Skeletal muscle satellite cell (primary cell): ENCODE measurements around the gene ADK.

Source experiments
- H3K27me3 ChIP-seq: 2 replicates; pipeline ENCODE4 v1.7.0; 2013; ENCODE audit warnings: low read length; ENCODE audit not compliant: control insufficient read depth, insufficient read depth
- H3K36me3 ChIP-seq: 2 replicates; pipeline ENCODE4 v1.7.0; 2013; ENCODE audit warnings: mild to moderate bottlenecking, control low read depth, low read length; ENCODE audit not compliant: insufficient read depth
- H3K4me1 ChIP-seq: 2 replicates; pipeline ENCODE4 v1.7.0; 2013; ENCODE audit warnings: low read length; ENCODE audit not compliant: control insufficient read depth, insufficient read depth
- H3K4me2 ChIP-seq: 2 replicates; pipeline ENCODE4 v1.7.0; 2013; ENCODE audit warnings: mild to moderate bottlenecking, low read length
- H3K4me3 ChIP-seq: 2 replicates; pipeline ENCODE4 v1.7.0; 2013; ENCODE audit warnings: low read length
- H3K9ac ChIP-seq: 2 replicates; pipeline ENCODE4 v1.7.0; 2013; ENCODE audit warnings: mild to moderate bottlenecking, low read depth, low read length, moderate library complexity
- H3K9me3 ChIP-seq: replicated peaks from 2 replicates; pipeline ENCODE4 v1.7.0; 2013; ENCODE audit warnings: mild to moderate bottlenecking, control low read depth, low read length

The ADK gene

GRCh38 chr10:74635655-74636054 is 484.6 kb downstream of the ADK start:
- H3K36me3 ChIP-seq: no peaks in the 10 kb centered on the region
- H3K4me3 ChIP-seq: no peak overlapping the region
- peaks cover 3% of the 10 kb centered on the region for H3K9me3 ChIP-seq
- H3K4me2 ChIP-seq: no peak overlapping the region
- no peaks in the 10 kb centered on the region for H3K4me1 ChIP-seq
- no peaks in the 10 kb centered on the region for H3K27me3 ChIP-seq
- no peak overlapping the region for H3K9ac ChIP-seq

GRCh38 chr10:74637685-74638084 is 486.7 kb downstream of the ADK start:
- Histone ChIP-seq H3K9me3 (peaks cover 3% of the 10 kb centered on the region), H3K27me3 (no peaks in the 10 kb centered on the region), H3K4me1 (no peaks in the 10 kb centered on the region), H3K4me3 (no peak overlapping the region), H3K9ac (no peak overlapping the region), H3K36me3 (no peaks in the 10 kb centered on the region), H3K4me2 (no peak overlapping the region)

- Histone ChIP-seq H3K36me3 (no peaks in the 10 kb centered on the region), H3K4me1 (no peaks in the 10 kb centered on the region), H3K27me3 (no peaks in the 10 kb centered on the region), H3K9ac (no peak overlapping the region), H3K4me2 (no peak overlapping the region), H3K4me3 (no peak overlapping the region), H3K9me3 (no peaks in the 10 kb centered on the region)
Measured at GRCh38 chr10:74640134-74640921, 489.3 kb downstream of the ADK start.

- Histone ChIP-seq H3K4me3 (no peak overlapping the region), H3K4me1 (no peaks in the 10 kb centered on the region), H3K4me2 (no peak overlapping the region), H3K27me3 (no peaks in the 10 kb centered on the region), H3K9me3 (no peaks in the 10 kb centered on the region), H3K36me3 (no peaks in the 10 kb centered on the region), H3K9ac (no peak overlapping the region)
Measured at GRCh38 chr10:74641659-74642058, 490.6 kb downstream of the ADK start.

GRCh38 chr10:74642901-74643595 is 492.0 kb downstream of the ADK start:
- Histone ChIP-seq H3K36me3 (no peaks in the 10 kb centered on the region), H3K9ac (no peak overlapping the region), H3K4me1 (no peaks in the 10 kb centered on the region), H3K4me2 (no peak overlapping the region), H3K9me3 (no peaks in the 10 kb centered on the region), H3K4me3 (no peak overlapping the region), H3K27me3 (no peaks in the 10 kb centered on the region)

- no peaks in the 10 kb centered on the region for H3K9me3 ChIP-seq
- no peaks in the 10 kb centered on the region for H3K27me3 ChIP-seq
Measured at GRCh38 chr10:74643596-74643975, 492.6 kb downstream of the ADK start.

GRCh38 chr10:74644738-74645137 is 493.7 kb downstream of the ADK start:
- H3K4me2 ChIP-seq: no peak overlapping the region
- H3K36me3 ChIP-seq: no peaks in the 10 kb centered on the region
- H3K9ac ChIP-seq: no peak overlapping the region
- H3K27me3 ChIP-seq: no peaks in the 10 kb centered on the region
- no peaks in the 10 kb centered on the region for H3K4me1 ChIP-seq
- no peak overlapping the region for H3K4me3 ChIP-seq
- no peaks in the 10 kb centered on the region for H3K9me3 ChIP-seq

More at GRCh38 chr10:74643596-74643975, 492.6 kb downstream of the ADK start:
- H3K36me3 ChIP-seq: no peaks in the 10 kb centered on the region
- no peaks in the 10 kb centered on the region for H3K4me1 ChIP-seq
- no peak overlapping the region for H3K9ac ChIP-seq
- H3K4me2 ChIP-seq: no peak overlapping the region
- no peak overlapping the region for H3K4me3 ChIP-seq

- Histone ChIP-seq H3K36me3 (no peaks in the 10 kb centered on the region), H3K4me2 (no peak overlapping the region), H3K4me3 (no peak overlapping the region), H3K9me3 (no peaks in the 10 kb centered on the region), H3K4me1 (no peaks in the 10 kb centered on the region), H3K27me3 (no peaks in the 10 kb centered on the region), H3K9ac (no peak overlapping the region)
Measured at GRCh38 chr10:74645692-74646091, 494.7 kb downstream of the ADK start.

GRCh38 chr10:74650613-74651012 is 499.6 kb downstream of the ADK start:
- Histone ChIP-seq H3K9ac (no peak overlapping the region), H3K27me3 (no peaks in the 10 kb centered on the region), H3K4me1 (no peaks in the 10 kb centered on the region), H3K4me3 (no peak overlapping the region), H3K36me3 (no peaks in the 10 kb centered on the region), H3K4me2 (no peak overlapping the region), H3K9me3 (no peaks in the 10 kb centered on the region)

- Histone ChIP-seq H3K9ac (no peak overlapping the region), H3K4me3 (no peak overlapping the region), H3K4me2 (no peak overlapping the region), H3K4me1 (no peaks in the 10 kb centered on the region), H3K36me3 (no peaks in the 10 kb centered on the region), H3K27me3 (no peaks in the 10 kb centered on the region), H3K9me3 (no peaks in the 10 kb centered on the region)
Measured at GRCh38 chr10:74651565-74651964, 500.5 kb downstream of the ADK start.

- Histone ChIP-seq H3K4me1 (no peaks in the 10 kb centered on the region), H3K4me3 (no peak overlapping the region), H3K9me3 (no peaks in the 10 kb centered on the region), H3K4me2 (no peak overlapping the region), H3K36me3 (no peaks in the 10 kb centered on the region), H3K9ac (no peak overlapping the region), H3K27me3 (no peaks in the 10 kb centered on the region)
Measured at GRCh38 chr10:74652664-74653063, 501.6 kb downstream of the ADK start.

- Histone ChIP-seq H3K27me3 (no peaks in the 10 kb centered on the region), H3K9ac (no peak overlapping the region), H3K36me3 (no peaks in the 10 kb centered on the region), H3K4me3 (no peak overlapping the region), H3K4me2 (no peak overlapping the region), H3K4me1 (no peaks in the 10 kb centered on the region), H3K9me3 (no peaks in the 10 kb centered on the region)
Measured at GRCh38 chr10:74658511-74658910, 507.5 kb downstream of the ADK start.
